Measurements from ENCODE around the gene PAPPA2. TPM values are rescaled to one million over a fixed set of nuclear protein-coding genes. Genes with fewer than 3 reads are reported as not detected.

Gene PAPPA2
- total RNA-seq, 4 donors from 2014 or later = 0.75 to 17.5 (median 1.3) TPM

DNA sequence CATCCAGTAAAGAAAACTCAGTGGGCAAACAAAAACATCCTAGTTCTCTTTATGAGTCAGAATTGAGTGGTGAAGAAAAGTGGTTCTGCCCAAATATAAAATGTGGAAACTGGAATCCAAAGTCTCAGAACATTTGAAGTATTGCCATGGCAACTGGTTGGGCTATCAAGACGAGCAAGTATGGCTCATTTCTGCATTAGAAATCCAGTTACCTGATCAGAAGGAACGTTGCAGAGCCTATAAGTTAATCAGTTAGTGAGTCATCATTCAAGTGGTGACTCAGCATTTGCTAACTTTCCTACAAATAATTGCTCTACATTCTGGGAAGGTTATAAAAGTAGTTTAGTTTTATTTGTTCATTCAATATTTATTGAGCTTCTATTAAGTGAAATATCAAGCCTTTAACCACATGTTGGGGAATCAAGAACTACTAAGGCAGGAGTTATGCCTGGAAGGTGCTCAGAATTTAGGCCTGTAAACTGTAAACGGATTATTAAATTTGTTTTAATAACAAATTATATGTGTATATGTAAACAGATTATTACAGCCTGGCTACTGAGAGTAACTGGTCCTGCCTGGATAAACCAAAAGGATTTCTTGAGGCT, 104.3 kb downstream of the PAPPA2 start:
- TF ChIP-seq, protein P1, sequence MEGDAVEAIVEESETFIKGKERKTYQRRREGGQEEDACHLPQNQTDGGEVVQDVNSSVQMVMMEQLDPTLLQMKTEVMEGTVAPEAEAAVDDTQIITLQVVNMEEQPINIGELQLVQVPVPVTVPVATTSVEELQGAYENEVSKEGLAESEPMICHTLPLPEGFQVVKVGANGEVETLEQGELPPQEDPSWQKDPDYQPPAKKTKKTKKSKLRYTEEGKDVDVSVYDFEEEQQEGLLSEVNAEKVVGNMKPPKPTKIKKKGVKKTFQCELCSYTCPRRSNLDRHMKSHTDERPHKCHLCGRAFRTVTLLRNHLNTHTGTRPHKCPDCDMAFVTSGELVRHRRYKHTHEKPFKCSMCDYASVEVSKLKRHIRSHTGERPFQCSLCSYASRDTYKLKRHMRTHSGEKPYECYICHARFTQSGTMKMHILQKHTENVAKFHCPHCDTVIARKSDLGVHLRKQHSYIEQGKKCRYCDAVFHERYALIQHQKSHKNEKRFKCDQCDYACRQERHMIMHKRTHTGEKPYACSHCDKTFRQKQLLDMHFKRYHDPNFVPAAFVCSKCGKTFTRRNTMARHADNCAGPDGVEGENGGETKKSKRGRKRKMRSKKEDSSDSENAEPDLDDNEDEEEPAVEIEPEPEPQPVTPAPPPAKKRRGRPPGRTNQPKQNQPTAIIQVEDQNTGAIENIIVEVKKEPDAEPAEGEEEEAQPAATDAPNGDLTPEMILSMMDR (IDR thresholded peaks at IDR 0.05; ENCODE audit: low read depth) = no peak

DNA sequence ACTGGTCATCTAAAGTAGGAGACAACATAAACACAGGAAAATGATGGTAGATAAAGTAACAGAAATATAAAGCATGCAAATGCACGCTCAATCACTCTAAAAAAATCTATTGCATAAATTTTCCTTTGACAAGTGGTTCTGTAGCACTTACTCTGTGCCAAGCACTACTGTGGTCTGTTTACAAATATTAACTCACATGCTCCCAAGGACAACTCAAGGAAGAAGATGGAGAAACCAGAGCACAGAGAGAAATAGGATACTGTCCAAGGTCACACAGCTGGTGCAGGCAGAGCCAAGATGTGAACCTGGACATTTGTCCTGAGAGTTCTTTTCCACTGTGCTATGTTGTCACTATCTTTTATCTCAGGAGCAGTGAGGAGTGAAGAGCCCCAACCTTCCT, 105.2 kb downstream of the PAPPA2 start:
- TF ChIP-seq, protein P1 (IDR thresholded peaks at IDR 0.05; ENCODE audit: low read depth) = no peak

DNA sequence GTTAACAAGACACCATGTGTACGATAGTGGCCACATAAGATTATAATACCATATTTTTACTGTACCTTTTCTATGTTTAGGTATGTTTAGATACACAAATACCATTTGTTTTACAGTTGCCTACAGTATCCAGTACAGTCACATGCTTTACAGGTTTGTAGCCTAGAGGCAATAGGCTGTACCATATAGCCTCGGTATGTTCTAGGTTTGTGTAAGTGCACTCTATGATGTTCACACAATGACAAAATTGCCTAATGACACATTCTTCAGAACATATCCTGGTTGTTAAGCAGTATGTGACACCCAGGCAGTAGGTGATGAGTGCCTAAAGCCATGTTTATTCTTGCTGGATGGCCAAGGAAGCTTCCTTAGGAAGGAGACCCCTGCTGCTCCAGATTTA, 111.8 kb downstream of the PAPPA2 start:
- TF ChIP-seq, protein P1 (IDR thresholded peaks at IDR 0.05; ENCODE audit: low read depth) = no peak

DNA sequence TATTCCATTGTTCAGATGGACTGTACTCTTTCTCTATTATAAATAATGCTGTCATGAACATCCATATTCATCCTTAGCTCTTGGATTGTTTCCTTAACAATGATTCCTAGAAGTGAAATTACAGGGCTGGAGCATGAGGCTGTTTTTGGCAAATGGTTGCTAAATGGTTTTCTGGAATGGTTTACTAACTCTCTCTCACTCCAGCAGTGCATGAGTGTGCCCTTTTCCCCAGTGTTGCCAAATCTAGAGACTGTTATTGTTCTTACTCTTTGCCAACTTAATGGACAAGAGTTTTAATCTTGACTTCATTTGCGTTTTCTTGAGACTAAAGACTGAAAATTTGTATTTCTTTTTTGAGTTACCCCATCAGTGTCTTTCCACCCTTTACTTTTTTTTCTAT, 113.0 kb downstream of the PAPPA2 start:
- TF ChIP-seq, protein P1 (IDR thresholded peaks at IDR 0.05; ENCODE audit: low read depth) = no peak

DNA sequence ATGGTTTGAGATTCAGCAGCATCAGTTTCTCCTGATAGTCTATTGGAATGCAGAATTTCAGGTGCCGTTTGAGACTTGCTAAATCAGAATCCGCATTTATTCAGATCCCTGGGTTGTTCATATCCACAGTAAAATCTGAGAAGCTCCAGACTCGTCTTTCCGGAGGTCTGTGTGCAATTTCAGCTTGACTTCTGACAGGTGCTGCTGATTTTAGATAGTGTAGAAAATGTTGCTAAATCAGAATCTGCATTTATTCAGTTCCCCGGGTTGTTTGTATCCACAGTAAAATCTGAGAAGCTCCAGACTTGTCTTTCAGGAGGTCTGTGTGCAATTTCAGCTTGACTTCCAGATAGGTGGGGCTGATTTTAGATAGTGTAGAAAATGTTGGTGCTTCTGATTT, 113.7 kb downstream of the PAPPA2 start:
- TF ChIP-seq, protein P1 (IDR thresholded peaks at IDR 0.05; ENCODE audit: low read depth) = no peak

DNA sequence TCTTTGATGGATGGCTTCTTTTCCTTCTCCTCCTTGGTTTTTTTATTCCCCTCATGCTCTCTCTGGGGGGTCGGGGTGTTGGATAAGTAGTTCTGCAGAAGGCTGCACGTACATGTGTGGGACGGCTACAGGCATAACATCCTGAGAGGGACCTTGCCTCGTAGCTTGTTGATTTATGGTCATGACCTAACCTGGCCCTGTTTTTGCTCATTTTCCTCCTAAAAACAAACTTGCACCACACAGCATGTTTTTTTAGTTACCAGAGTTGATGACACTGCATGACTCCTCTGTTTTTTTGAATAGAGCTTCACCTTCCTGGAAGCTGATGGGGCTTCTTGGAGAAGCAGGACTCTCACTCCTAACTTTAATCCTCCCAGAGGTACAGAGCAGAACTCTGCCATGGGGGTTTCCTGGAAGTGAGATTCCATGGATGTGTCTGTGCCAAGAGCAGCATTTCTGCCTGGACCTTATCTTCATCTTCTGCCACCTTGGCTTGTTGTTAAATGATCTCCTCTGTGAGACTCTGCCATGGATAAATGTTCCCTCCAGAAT, 114.7 kb downstream of the PAPPA2 start:
- TF ChIP-seq, protein P1 (IDR thresholded peaks at IDR 0.05; ENCODE audit: low read depth) = no peak

DNA sequence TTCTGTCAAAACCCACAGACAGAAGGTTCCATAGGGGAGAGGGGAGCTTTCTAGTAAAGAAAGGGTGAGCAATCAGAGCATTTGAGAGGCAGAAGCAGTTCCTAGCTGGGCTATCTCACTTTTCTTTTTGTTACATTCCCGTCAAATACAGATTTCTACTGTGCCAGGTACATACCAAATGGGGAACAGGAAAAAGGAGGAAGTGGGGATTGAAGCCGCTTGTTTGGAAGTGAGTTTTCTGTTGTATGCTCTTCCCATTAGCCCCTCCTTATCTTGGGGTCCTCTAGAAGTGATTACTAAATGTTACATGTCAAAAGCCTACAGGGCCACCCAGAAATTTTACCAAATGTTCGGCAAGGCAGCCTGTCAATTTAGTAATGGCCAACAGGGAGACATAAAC, 116.1 kb downstream of the PAPPA2 start:
- TF ChIP-seq, protein P1 (IDR thresholded peaks at IDR 0.05; ENCODE audit: low read depth) = no peak
